Ascending aorta (tissue), 2 donors: ENCODE measurements around the gene ZNF787. TPM values are rescaled to one million over a fixed set of nuclear protein-coding genes. Genes with fewer than 3 reads are reported as not detected.

Experiments used
- DNase-seq, 2 donors: peaks; one replicate each; pipeline ENCODE4 v3.0.0-alpha.2; 2019; ENCODE audit warnings: low spot score in 2 of 2
- H3K27ac ChIP-seq, 2 donors: fragments of 200-600 bp; sonication (generic); one replicate each; pipeline ENCODE4 v1.5.1; 2016 to 2017; ENCODE audit warnings: mild to moderate bottlenecking in 1 of 2
- H3K27me3 ChIP-seq: fragments of 200-600 bp; sonication (generic); one replicate; pipeline ENCODE4 v1.5.1; 2017
- H3K36me3 ChIP-seq, 2 donors: fragments of 200-600 bp; sonication (generic); one replicate each; pipeline ENCODE4 v1.5.1; 2016
- H3K4me1 ChIP-seq, 2 donors: fragments of 200-600 bp; sonication (generic); one replicate each; pipeline ENCODE4 v1.5.1; 2016 to 2017; ENCODE audit warnings: mild to moderate bottlenecking in 1 of 2
- H3K4me3 ChIP-seq, 2 donors: fragments of 200-600 bp; sonication (generic); one replicate each; pipeline ENCODE4 v1.5.1; 2016 to 2017; ENCODE audit warnings: mild to moderate bottlenecking in 1 of 2
- H3K9me3 ChIP-seq, 2 donors: fragments of 200-600 bp; sonication (generic); one replicate each; pipeline ENCODE4 v1.5.1; 2016
- intact Hi-C: fragments of 100-400 bp; cut with DNase I; formaldehyde crosslinking; loops from one replicate; pipeline ENCODE4 v1.15.1; 2023
- total RNA-seq: library from RNA; depleted of rRNA; stranded (reverse); fragments of >200 nt; gene quantifications from one replicate; pipeline ENCODE4 v1.1.0, GENCODE V29; 2016
- TF ChIP-seq, protein P1 (sequence below), 3 experiments: fragments of 200-600 bp in 2 of 3; fragments of 450-650 bp in 1 of 3; sonication (generic) in 2 of 3; IDR thresholded peaks; one replicate each; pipeline ENCODE4 v1.5.1; 2016 to 2019; ENCODE audit warnings: antibody characterized with exemption in 3 of 3, mild to moderate bottlenecking in 1 of 3, moderate library complexity in 1 of 3

ZNF787 gene
- total RNA-seq, 1 donor from 2014 or later = 18.1 TPM

DNA sequence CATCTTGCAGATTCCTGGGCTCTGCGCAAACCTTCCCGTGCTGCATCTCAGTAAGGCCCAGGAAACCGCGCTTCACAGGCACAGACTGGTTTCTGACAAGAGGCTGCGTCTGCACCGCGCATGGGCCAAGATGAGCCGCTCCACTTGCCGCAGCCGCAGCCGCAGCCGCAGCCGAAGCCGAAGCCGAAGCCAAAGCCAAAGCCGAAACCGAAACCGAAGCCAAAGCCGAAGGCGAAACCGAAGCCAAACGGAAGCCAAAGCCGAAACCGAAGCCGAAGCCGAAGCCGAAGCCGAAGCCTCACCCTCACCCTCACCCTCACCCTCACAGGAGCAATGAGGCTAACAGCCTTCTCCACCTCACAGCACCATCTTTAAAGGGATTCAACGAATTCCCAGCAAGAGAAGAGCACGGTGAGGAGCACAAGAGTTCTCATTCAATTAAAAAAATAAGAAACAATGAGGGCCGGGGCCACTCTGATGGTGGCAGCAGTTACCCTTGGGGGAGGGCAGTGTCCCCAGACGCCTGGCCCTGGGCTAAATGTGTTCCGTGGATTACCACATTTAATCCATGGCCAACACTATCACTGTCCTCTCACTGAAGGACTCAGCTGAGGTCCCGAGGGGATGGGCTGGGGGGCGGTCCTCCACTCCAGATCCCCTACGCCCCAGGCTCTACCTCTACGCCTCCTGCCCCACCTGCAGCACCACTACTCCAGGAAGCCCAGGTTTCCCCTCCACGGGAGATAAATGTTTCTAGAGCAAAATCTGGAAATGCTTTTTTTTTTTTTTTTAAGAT is 29.1 kb downstream of the ZNF787 start:
- Histone ChIP-seq H3K4me1 (no peaks in the 10 kb centered on the region), H3K4me3 (no peak overlapping the region), H3K27me3 (no peaks in the 10 kb centered on the region), H3K27ac (no peak overlapping the region), H3K9me3 (no peaks in the 10 kb centered on the region), H3K36me3 (peaks cover 15 to 36% of the 10 kb centered on the region in 2 donors)
- no peak for DNase-seq
- intact Hi-C loops = no loop called here
- TF ChIP-seq, protein P1, sequence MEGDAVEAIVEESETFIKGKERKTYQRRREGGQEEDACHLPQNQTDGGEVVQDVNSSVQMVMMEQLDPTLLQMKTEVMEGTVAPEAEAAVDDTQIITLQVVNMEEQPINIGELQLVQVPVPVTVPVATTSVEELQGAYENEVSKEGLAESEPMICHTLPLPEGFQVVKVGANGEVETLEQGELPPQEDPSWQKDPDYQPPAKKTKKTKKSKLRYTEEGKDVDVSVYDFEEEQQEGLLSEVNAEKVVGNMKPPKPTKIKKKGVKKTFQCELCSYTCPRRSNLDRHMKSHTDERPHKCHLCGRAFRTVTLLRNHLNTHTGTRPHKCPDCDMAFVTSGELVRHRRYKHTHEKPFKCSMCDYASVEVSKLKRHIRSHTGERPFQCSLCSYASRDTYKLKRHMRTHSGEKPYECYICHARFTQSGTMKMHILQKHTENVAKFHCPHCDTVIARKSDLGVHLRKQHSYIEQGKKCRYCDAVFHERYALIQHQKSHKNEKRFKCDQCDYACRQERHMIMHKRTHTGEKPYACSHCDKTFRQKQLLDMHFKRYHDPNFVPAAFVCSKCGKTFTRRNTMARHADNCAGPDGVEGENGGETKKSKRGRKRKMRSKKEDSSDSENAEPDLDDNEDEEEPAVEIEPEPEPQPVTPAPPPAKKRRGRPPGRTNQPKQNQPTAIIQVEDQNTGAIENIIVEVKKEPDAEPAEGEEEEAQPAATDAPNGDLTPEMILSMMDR (IDR thresholded peaks at IDR 0.05) = no peak

DNA sequence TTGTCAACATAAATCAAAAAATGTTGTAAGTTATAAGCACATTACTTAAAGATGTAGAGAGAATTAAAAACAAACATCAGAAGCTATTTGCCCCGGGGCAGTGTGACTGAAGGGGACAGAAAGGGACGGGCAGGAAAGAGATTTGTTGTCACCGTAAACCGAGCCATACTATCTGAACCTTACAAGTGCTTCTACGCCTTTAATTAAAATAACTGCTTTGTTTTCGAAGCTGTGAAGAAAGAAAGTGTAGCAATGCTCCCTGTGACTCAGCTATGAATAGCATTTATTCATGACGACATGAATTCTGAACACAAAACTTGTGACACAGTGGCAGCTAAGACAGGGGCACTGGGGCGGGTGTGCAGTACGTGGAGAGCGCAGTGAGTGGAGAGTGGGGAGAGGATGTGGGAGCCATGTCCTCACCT is 30.0 kb downstream of the ZNF787 start:
- intact Hi-C loops = no loop called here
- Histone ChIP-seq H3K27ac (no peak overlapping the region), H3K27me3 (no peaks in the 10 kb centered on the region), H3K9me3 (no peaks in the 10 kb centered on the region), H3K36me3 (peaks cover 15 to 40% of the 10 kb centered on the region in 2 donors), H3K4me1 (no peaks in the 10 kb centered on the region), H3K4me3 (no peak overlapping the region)
- DNase-seq = no peak
- TF ChIP-seq, protein P1 (IDR thresholded peaks at IDR 0.05) = no peak

DNA sequence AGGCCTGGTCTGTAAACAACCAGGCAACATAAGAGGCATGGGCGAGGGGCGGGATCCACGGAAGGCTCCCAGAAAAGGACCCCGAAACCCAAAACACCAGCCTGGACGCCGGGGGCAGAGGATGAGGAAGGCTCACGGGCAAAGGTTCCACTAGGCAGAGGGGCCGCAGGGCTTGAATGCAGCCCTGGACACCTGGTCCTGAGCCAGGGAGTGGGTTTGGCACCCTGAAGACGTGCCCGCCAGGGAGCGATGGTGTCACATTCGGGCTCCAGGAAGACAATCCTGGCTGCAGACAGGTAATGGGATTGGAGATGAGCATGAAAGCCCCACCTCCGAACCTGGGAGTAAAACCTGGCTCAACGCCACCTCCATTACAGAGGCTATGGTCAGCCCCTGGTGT is 31.8 kb downstream of the ZNF787 start:
- Histone ChIP-seq H3K4me1 (no peaks in the 10 kb centered on the region), H3K9me3 (no peaks in the 10 kb centered on the region), H3K4me3 (no peak overlapping the region), H3K27ac (no peak overlapping the region), H3K36me3 (peaks cover 15 to 42% of the 10 kb centered on the region in 2 donors), H3K27me3 (no peaks in the 10 kb centered on the region)
- TF ChIP-seq, protein P1 (IDR thresholded peaks at IDR 0.05) = no peak
- intact Hi-C loops = no loop called here
- DNase-seq = no peak

DNA sequence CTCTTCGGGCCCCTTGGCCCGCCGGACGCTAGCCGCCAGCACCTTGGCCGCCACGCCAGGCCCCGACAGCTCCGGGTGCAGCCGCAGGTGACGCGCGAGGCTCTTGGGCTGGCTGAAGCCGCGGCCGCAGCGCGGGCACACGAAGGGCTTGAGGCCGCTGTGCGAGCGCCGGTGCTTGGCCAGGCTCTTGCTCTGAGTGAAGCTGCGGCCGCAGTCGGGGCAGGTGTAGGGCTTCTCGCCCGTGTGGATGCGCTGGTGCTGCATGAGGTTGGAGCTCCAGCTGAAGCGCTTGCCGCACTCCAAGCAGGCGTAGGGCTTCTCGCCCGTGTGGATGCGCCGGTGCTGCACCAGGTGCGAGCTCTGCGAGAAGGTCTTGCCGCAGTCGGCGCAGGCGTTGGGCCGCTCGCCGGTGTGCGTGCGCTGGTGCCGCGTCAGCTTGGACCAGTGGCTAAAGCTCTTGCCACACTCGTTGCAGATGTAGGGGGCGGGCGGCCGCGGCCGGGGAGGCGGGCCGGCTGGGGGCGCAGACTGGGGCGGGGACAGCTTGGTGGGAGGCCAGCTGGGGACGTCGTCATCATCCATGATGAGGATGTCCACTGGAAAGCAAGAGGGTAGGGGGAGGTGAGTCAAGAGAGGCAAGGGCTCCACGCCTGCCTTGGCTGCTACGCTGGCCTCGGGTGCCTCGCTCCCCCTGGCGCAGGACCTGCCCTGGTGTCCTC is 32.4 kb downstream of the ZNF787 start:
- TF ChIP-seq, protein P1 (IDR thresholded peaks at IDR 0.05) = no peak
- intact Hi-C loops = no loop called here
- no peak for DNase-seq
- Histone ChIP-seq H3K27me3 (no peaks in the 10 kb centered on the region), H3K9me3 (no peaks in the 10 kb centered on the region), H3K4me1 (no peaks in the 10 kb centered on the region), H3K4me3 (no peak overlapping the region), H3K27ac (no peak overlapping the region), H3K36me3 (peaks cover 15 to 42% of the 10 kb centered on the region in 2 donors)

DNA sequence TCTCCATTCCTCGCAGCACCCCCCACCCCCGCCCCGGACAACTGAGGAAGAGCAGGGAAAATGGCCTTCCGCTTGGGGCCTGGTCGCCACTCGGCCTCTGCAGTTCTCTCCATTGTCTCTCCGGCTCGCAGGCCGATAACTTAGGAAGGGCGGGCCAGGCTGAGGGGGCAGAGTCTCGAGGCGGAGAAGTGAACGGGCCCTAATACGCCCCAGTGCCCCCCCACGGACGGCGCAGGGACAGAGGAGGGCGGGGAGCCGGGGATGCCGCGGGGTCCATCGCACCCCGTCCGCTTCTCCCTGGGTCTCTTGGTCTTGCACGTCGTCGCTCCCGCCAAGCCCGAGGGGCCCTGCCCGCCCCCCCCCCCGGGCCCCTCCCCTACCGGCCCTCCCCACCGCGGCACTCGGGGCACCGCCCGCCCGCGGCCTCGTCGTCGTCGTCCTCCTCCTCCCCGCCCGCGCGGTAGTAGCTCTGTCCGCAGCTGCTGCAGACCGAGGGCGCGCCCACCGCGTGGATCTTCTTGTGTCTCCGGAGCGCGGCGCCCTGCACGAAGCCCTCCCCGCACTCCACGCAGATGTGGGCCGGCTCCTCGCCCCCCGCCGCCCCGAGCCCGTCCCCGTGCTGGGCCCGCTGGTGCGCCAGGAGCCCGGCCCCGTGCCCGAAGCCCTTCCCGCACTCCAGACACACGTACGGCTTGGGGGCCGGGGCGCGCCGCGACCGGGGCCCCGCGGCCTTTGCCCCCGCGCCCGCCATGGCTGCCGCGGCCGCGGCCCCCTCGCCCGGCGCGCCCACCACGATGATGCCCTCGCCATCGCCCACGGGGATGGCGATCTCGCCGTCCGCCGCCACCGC is 33.2 kb downstream of the ZNF787 start:
- peaks cover 8 to 36% of the 10 kb centered on the region in 2 donors for H3K36me3 ChIP-seq
- no peaks in the 10 kb centered on the region for H3K9me3 ChIP-seq
- DNase-seq = no peak
- no peak overlapping the region for H3K4me3 ChIP-seq
- intact Hi-C loops = no loop called here
- no peaks in the 10 kb centered on the region for H3K4me1 ChIP-seq
- H3K27me3 ChIP-seq = no peaks in the 10 kb centered on the region
- H3K27ac ChIP-seq = no peak overlapping the region
- TF ChIP-seq, protein P1 (IDR thresholded peaks at IDR 0.05) = no peak
